HAP-1 (cell line): ENCODE results near the gene KIFC1.

ENCODE experiments used
- DNase-seq, 2 experiments: peaks; one replicate each; pipeline ENCODE4 v3.0.0-alpha.2; 2016 to 2020; ENCODE audit warnings: low spot score in 2 of 2
- H3K27me3 ChIP-seq: fragments of 250-450 bp; sonication (Bioruptor Pico); 2 replicates; pipeline ENCODE4 v1.5.1; 2020; ENCODE audit warnings: low read depth, mild to moderate bottlenecking, moderate library complexity
- H3K36me3 ChIP-seq: fragments of 250-450 bp; sonication (Bioruptor Pico); replicated peaks from 2 replicates; pipeline ENCODE4 v1.5.1; 2020; ENCODE audit warnings: mild to moderate bottlenecking
- H3K4me1 ChIP-seq: fragments of 250-450 bp; sonication (Bioruptor Pico); 2 replicates; pipeline ENCODE4 v1.5.1; 2020; ENCODE audit warnings: mild to moderate bottlenecking
- H3K4me3 ChIP-seq: fragments of 250-450 bp; sonication (Bioruptor Pico); 2 replicates; pipeline ENCODE4 v1.5.1; 2020; ENCODE audit warnings: mild to moderate bottlenecking, moderate library complexity
- H3K9me3 ChIP-seq: fragments of 250-450 bp; sonication (Bioruptor Pico); 2 replicates; pipeline ENCODE4 v1.5.1; 2020; ENCODE audit warnings: mild to moderate bottlenecking, moderate library complexity
- in situ Hi-C: fragments of 300-500 bp; cut with MboI; formaldehyde crosslinking; loops from 3 replicates; pipeline ENCODE4 v1.14.3; 2020; ENCODE audit warnings: low sequenced_read_pairs, inconsistent platforms, mixed read lengths

KIFC1 gene

DNA sequence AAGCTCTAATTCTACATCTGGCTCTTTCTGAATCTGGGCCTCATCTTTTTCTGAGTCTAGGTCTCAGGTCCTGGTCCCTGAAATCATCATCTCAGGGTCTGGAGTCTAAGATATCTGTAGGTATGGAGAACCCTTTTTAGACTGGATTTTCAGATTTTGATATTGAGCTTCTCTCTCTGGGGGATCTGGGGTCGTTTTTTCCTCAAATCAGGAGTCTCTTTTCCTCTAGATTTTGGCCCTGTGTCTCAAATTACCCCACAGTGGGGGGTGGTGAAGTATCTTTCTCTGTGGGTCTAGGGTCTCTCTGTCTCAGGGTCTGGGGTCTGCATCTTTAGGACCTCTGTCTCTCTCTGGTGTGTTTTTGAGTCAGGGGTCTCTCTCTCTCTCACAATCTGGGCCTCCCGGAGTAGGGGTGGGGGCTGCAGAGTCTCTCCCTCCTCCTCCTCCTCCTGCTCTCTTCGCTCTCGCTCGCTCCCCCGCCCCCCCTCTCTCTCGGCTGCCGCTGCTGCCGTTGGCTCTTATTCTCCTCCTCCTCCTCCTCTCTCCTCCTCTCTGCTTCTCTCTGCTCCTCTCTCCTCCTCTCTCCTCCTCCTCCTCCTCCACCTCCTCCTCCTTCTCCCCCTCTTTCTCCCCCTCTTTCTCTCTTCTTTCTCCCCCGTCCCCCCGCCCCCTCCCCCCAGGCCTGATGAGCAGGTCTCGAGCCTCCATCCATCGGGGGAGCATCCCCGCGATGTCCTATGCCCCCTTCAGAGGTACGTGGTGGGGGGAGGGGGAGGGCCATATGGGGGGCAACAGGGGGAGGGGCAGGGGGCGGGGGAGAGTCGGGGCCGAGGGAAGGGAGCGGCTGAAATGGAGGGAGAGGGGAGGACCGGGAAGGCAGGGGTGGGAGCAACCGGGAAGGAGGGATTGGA, 28.2 kb downstream of the KIFC1 start, which contains the start of gene SYNGAP1:
Gene SYNGAP1 (plus strand): TSS at position 486 of the 911 bp plus-strand sequence. CDS start 200 bp downstream, at position 686.
- no peaks in the 10 kb centered on the region for H3K9me3 ChIP-seq
- peaks cover 25% of the 10 kb centered on the region for H3K27me3 ChIP-seq
- H3K4me1 ChIP-seq, result peaks cover 17% of the 10 kb centered on the region
- peaks cover 15% of the 10 kb centered on the region for H3K36me3 ChIP-seq
- H3K4me3 ChIP-seq, result no peak within 1 kb of the TSS
- in situ Hi-C loops, result no loop called here
- no peak for DNase-seq

DNA sequence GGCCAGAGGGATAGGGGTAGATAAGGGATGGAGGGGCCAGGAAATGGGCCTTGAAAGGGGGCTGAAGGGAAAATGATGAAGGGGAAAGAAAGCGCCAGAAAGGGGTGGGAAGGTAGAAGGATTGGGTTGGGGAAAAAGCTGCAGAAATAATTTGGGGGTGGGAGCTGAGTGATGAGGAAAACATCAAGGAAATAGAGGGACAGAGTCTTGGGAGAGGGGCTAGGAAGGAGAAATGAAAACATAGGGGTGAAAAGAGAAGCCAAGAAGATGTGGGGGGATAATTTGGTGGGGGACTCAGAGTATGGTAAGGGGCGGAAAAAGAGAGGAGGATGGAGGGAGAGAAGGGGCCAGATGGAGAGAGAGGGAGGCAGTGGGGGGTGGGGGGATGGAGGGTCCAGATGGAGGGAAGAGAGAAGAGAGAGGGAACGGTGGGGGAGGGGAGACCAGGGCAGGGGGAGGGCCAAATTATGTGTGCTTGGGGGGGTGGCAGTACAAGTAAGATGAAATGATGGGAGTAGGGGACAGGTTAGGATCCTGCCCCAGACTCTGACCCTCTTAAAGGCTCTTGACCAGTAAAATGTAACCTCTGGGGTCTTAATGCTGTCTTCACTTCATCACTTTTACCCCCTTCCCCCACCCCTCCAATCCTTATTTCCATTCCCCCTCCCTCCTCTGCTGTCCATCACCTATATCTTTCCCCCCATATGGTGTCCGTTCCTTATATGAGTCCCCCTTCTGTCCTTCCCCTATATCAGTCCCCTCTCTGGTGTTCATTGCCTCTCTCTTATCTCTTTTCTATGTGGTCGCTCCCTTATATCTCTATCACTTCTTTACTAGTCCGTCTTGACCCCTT, 29.1 kb downstream of the KIFC1 start:
- Histone ChIP-seq H3K4me3 (no peak overlapping the region), H3K9me3 (no peaks in the 10 kb centered on the region), H3K27me3 (peaks cover 25% of the 10 kb centered on the region), H3K36me3 (peaks cover 7% of the 10 kb centered on the region), H3K4me1 (peaks cover 22% of the 10 kb centered on the region)
- in situ Hi-C loops, result no loop called here
- DNase-seq, result no peak

DNA sequence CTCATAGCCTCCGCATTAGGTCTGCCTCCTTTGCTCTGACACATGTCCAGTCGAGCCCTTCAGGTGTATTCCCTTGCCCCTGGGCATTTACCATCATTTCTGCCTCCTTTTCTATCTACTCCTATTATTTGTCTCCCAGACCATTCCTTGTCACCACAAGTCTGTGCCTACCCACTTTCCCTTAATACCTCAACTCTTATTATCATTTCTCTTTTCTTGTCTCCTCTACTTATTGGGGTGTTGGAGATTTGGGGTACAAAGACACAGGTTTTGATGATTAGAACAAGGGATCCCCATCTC, 29.7 kb downstream of the KIFC1 start:
- H3K4me3 ChIP-seq, result no peak overlapping the region
- no peak for DNase-seq
- H3K27me3 ChIP-seq, result peaks cover 25% of the 10 kb centered on the region
- H3K36me3 ChIP-seq, result peaks cover 1% of the 10 kb centered on the region
- peaks cover 20% of the 10 kb centered on the region for H3K4me1 ChIP-seq
- no peaks in the 10 kb centered on the region for H3K9me3 ChIP-seq
- in situ Hi-C loops, result no loop called here

DNA sequence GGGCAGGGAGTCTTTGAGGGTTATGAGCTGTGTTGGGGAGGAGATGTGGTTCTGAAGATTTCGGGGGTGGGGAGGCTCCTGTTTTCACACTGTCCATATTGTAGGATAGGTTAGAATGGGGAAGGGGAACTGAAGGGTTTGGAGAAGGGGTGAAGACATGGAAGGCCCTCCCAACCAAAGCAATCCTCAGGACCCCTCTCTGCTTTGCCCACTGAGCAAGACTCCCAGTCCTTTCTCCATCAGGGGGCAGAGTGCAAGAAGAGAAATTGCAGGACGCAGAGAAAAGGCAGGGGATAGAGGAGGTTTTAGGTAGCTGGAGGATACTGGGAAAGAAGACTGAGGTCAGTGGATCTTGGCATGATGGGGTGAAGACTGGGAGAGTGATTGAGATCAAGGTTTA, 32.2 kb downstream of the KIFC1 start:
- no peaks in the 10 kb centered on the region for H3K36me3 ChIP-seq
- no peaks in the 10 kb centered on the region for H3K9me3 ChIP-seq
- H3K4me3 ChIP-seq, result no peak overlapping the region
- in situ Hi-C loops, result no loop called here
- H3K27me3 ChIP-seq, result peaks cover 25% of the 10 kb centered on the region
- peaks cover 16% of the 10 kb centered on the region for H3K4me1 ChIP-seq
- no peak for DNase-seq

DNA sequence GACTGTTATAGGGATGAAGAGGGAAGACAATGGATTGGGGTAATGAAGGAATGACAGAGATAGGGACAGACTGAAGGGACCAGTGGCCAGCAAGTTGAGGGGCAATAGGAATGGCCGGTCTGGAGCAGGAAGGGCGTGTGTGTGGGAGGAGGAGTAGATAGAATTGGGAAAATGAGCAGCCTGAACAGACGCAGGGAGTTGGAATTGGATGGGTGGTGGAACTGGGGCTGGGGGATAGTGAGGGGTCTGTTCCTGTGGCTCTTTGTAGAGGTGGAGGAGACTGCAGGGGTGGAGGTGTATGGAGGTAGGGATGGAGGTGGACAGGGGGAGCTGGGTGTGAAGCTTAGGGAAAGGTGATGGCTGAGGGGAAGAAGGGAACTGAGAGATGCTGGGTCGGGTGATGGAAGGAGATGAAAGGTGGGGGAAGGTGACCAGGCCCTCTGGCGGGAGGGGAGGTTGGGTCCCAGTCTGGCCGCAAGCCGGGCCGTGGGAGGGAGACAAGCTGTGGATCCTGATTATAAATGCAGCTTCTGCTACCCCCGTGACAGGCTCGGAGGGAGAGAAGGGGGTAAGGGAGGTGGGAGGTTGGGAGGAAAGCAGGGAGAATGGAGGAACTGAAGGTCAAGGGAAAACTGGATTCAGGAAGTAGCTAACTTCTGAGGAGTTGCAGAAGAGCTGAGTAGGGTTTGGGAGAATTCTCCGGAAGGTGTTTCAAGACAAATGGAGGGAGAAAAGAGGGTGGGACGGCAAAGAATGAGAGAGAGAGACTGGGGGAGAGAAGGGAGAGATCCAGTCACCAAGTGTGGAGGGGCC, 33.4 kb downstream of the KIFC1 start:
- no peak for DNase-seq
- in situ Hi-C loops, result no loop called here
- Histone ChIP-seq H3K4me3 (peak overlapping the region; percentile 41), H3K36me3 (no peaks in the 10 kb centered on the region), H3K4me1 (peaks cover 15% of the 10 kb centered on the region), H3K9me3 (no peaks in the 10 kb centered on the region), H3K27me3 (peaks cover 25% of the 10 kb centered on the region)

DNA sequence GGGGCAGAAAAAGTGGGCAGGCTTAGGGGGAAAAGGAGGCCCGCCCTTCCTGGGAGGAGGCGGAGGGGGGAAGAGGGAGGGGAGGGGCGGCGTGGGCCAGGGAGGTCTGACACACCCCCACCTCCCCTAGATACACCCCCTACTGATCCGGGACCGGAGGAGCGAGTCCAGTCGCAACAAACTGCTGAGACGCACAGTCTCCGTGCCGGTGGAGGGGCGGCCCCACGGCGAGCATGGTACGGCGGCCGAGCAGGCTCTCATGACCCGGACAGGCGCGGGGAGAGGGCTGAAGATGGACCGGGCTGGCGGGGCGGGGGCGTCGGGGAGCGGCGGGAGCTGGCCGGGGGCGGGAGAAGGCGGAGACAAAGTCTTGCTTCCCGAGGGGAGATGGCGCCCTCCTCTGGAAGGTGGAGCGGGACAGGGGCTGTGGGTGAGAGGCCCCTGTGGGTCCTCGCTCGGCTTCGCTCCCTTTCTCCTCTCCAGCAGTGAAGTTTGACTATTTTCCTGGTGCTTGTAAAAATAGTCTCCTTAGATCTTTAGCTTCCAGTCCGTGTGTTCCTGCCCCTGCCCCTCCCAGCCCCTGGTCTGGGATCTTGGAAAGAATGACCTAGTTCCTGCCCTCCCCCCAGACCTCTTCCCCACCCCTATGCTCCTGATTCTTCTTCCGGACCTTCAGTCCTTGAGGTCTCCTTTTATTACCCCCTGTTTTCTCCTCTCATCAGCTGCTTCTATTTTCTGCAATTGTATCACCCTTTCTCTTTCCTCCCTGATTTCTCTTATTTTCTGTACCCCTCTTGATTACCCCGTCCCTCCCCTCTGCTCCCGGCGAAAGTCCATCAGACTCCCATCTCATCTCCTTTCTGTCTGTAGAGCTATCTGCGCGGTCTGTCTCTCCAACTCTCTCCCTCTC, 34.3 kb downstream of the KIFC1 start:
- in situ Hi-C loops, result no loop called here
- Histone ChIP-seq H3K27me3 (peaks cover 25% of the 10 kb centered on the region), H3K4me1 (peaks cover 19% of the 10 kb centered on the region), H3K9me3 (no peaks in the 10 kb centered on the region), H3K36me3 (no peaks in the 10 kb centered on the region), H3K4me3 (peak overlapping the region; percentile 41)
- DNase-seq, result peak; percentile 85 to 96

DNA sequence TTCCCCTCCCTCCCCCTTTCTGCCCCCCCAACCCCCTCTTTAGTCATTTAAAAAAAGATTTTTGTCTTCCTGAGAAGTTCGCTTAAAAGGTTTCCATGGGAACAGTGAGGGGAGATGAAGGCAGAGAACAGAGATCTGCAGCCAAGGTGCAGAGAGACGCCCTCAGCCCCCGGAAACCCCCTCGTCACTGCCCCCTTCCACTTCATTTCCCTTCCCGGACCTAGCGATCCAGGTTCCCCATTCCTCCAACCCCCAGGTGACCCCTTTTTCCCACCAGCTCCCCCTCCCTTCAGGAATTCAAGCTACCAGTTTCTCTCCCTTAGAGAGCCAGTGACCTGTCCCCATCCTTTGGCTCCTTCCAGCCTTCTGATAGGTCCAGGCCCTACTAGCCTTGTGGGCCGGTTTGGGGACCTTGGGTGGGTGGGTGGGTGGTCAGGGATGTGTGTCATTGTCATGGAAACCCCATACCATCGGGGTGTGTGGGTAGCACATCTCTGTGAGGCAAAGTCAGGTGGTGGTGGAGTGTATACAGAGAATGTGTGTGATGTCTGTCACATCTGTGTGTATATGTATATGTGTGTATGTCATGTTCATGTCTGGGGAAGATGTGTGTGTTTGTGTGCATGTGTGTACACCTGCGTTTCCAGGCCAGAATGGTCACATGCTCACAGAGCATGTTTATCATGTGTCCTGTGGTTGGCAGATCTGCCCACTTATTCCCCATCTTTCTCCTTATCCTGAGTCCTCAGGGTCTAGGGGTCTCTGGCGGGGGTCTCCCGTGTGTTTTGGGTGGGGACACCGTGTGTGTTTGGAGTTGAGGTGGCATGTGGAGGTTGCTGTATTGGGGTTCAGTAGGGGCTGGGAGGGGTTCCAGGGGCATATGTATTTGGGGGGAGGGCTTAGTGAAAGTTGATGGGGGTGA, 35.2 kb downstream of the KIFC1 start:
- no peaks in the 10 kb centered on the region for H3K9me3 ChIP-seq
- H3K27me3 ChIP-seq, result peaks cover 18% of the 10 kb centered on the region
- H3K4me1 ChIP-seq, result peaks cover 24% of the 10 kb centered on the region
- no peaks in the 10 kb centered on the region for H3K36me3 ChIP-seq
- DNase-seq, result peak in 1 of 2 experiments; percentile 38
- peak overlapping the region; percentile 45 for H3K4me3 ChIP-seq
- in situ Hi-C loops, result no loop called here

DNA sequence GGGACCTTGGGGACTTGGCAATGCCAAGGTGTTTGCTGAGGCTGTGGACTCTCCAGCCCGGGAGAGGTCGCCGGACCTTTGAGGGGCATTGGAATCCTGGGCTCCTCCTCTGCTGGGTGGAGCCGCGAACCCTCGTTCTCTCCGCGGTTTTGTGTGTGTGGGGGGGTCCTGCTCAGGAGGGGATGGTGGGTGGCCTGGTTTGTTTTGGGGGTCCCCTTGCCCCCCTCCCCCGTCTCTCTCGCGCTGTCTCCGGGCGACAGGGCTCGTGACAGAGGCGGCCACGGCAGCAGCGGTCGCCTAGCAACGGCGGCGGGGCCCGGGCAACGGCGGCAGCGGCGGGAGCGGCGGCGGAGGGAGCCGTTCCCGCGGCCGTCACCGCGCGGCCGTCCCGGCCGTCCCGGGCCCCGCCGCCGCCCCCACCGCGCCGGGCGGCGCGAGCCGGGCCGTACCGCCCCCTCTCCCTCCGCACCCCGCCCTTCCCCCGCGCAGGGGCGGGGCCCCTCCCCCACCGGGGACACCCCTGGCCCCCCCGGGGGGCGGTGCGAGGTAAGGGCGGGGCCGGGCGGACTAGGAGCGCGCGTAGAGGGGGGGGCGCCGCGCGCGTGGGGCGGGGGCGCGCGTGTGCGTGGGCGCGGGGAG, 36.1 kb downstream of the KIFC1 start:
- in situ Hi-C loops, result no loop called here
- Histone ChIP-seq H3K27me3 (peaks cover 11% of the 10 kb centered on the region), H3K36me3 (no peaks in the 10 kb centered on the region), H3K4me1 (peaks cover 24% of the 10 kb centered on the region), H3K9me3 (no peaks in the 10 kb centered on the region), H3K4me3 (peak overlapping the region; percentile 45)
- peak in 1 of 2 experiments; percentile 65 for DNase-seq

DNA sequence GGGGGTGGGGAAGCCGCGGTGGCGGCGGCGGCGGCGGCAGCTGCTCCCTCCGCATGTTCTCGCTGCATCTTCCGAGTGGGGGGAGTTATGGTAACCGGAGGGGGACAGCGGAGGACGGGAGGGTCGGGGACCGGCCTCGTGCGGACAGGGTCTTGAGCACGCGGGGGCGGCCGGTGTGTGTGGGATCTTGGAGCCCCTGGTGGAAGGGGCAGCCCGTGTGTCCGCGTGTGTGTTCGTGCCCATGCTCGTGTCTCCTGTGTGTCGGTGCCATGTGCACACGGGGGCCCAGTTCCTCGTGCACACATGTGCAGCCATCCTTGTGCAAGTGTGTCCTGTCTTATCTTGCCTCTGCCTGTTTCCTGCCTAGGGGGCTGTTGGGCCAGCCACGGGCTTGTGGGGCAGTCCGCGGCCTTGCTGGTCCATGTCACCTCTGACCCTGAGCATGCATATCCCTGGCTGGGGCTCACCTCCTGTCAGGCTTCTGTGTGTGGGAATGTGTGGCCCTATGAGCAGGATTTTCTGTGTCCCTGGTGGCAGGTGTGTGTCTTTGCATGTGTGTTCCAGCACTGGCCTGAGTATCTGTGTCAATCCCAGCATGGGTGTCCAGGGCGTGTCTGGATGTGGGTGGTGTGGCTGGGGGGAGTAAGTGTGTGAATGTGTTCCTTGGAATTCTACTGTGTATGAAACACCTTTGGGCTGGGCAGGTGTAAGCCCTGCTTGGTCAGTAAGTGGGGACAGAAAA, 36.8 kb downstream of the KIFC1 start:
- Histone ChIP-seq H3K27me3 (peaks cover 6% of the 10 kb centered on the region), H3K4me1 (peaks cover 24% of the 10 kb centered on the region), H3K36me3 (no peaks in the 10 kb centered on the region), H3K9me3 (no peaks in the 10 kb centered on the region), H3K4me3 (peak overlapping the region; percentile 34)
- in situ Hi-C loops, result no loop called here
- DNase-seq, result peak; percentile 44 to 71

DNA sequence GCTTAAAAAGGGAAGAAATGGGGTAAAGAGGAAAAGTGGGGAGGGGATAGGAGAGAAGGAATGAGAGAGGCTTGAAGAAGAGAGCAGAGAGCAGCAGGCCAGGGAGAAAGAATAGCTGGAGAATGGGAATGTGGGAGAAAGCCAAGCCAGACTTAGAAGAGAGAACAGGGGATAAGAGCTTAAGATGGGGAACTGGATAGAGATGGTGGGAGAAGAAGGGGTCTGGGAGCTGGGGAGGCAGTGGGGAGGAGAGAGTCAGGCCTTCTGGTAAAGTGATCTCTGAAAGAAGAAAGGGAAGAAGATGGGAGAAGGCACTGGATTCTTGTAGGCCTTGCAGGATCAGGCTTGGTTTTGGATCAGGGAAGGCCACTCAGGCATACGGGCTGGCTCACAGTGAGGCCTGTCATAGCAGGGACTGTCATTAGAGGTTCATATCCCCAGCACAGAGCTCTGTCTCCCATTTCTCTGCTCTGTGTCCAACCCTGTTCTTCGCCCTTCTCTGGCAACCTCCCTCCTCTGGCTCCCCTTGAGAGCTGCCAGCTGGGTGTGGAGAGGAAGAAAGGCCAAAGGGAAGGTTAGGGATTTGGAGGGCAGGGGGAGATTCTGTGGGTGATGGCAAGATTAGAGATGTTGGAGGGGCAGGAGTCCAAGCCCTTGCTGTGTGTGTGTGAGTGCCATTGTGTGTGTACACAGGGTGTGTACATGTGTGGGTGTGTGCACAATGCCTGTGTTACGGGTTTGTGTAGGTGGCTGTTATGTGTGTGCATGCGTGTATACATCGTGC, 37.5 kb downstream of the KIFC1 start:
- H3K9me3 ChIP-seq, result no peaks in the 10 kb centered on the region
- in situ Hi-C loops, result no loop called here

DNA sequence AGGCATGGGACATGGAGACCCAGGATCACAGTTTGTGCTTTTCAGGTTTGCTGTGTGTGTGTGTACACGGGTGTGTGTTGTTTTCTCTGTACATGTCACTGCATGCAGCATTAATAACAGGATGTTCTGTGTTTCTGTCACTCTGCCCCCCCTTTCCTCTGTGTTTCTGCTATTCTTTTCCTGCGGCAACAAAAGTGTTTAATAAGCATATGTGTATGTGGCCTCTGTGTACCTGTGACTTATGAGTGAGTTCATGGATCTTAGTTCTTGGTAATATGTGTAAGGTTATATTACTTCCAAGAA, 38.1 kb downstream of the KIFC1 start:
- Histone ChIP-seq H3K9me3 (no peaks in the 10 kb centered on the region), H3K36me3 (no peaks in the 10 kb centered on the region), H3K4me1 (peaks cover 24% of the 10 kb centered on the region), H3K27me3 (no peaks in the 10 kb centered on the region), H3K4me3 (no peak overlapping the region)
- in situ Hi-C loops, result no loop called here
- no peak for DNase-seq

More for the DNA sequence above, 37.5 kb downstream of the KIFC1 start:
- Histone ChIP-seq H3K4me3 (no peak overlapping the region), H3K4me1 (peaks cover 24% of the 10 kb centered on the region), H3K36me3 (no peaks in the 10 kb centered on the region), H3K27me3 (no peaks in the 10 kb centered on the region)
- no peak for DNase-seq
